HG03575 (cell line): ENCODE measurements around the gene ZNF750.

Experiments used
- ATAC-seq: cut with Tn5 transposase; IDR thresholded peaks from one replicate; pipeline ENCODE4 v1.9.1; 2021; ENCODE audit not compliant: unreplicated experiment, insufficient number of reproducible peaks, low FRiP score; ENCODE audit errors: extremely low read depth

Gene ZNF750

GRCh38 chr17:82862737-82863382 lies 23.0 kb upstream of the ZNF750 start:
- ATAC-seq, result no peak

- no peak for ATAC-seq
Observed at GRCh38 chr17:82862191-82862590, 22.4 kb upstream of the ZNF750 start.

GRCh38 chr17:82861393-82861775 lies 21.6 kb upstream of the ZNF750 start:
- ATAC-seq, result no peak

GRCh38 chr17:82860606-82861392 lies 21.0 kb upstream of the ZNF750 start:
- no peak for ATAC-seq

- no peak for ATAC-seq
Observed at GRCh38 chr17:82859431-82860403, 19.9 kb upstream of the ZNF750 start.

- ATAC-seq, result no peak
Observed at GRCh38 chr17:82858376-82859126, 18.7 kb upstream of the ZNF750 start.

GRCh38 chr17:82856361-82856760 lies 16.5 kb upstream of the ZNF750 start:
- no peak for ATAC-seq

- no peak for ATAC-seq
Observed at GRCh38 chr17:82854226-82854625, 14.4 kb upstream of the ZNF750 start.

GRCh38 chr17:82851381-82851780 lies 11.6 kb upstream of the ZNF750 start:
- no peak for ATAC-seq

- no peak for ATAC-seq
Observed at GRCh38 chr17:82849076-82849945, 9.5 kb upstream of the ZNF750 start.

GRCh38 chr17:82848022-82848592 lies 8.3 kb upstream of the ZNF750 start:
- no peak for ATAC-seq

- ATAC-seq, result no peak
Observed at GRCh38 chr17:82846061-82846691, 6.4 kb upstream of the ZNF750 start.

- no peak for ATAC-seq
Observed at GRCh38 chr17:82845163-82845807, 5.5 kb upstream of the ZNF750 start.

GRCh38 chr17:82844796-82845162 lies 5.0 kb upstream of the ZNF750 start:
- ATAC-seq, result no peak

GRCh38 chr17:82843904-82844680 lies 4.3 kb upstream of the ZNF750 start:
- no peak for ATAC-seq

- no peak for ATAC-seq
Observed at GRCh38 chr17:82841921-82842596, 2.2 kb upstream of the ZNF750 start.
